GM12872 (cell line): ENCODE measurements around the gene INPP4A.
A peak's percentile ranks its signal among the peaks of the same experiment; 100 is the strongest.

ENCODE experiments used
- TF ChIP-seq, protein P1 (sequence below): IDR thresholded peaks from 3 replicates; pipeline ENCODE4 v1.5.1; 2011; ENCODE audit warnings: low read depth, mild to moderate bottlenecking, low read length, moderate library complexity; ENCODE audit not compliant: insufficient read depth

The INPP4A gene

DNA sequence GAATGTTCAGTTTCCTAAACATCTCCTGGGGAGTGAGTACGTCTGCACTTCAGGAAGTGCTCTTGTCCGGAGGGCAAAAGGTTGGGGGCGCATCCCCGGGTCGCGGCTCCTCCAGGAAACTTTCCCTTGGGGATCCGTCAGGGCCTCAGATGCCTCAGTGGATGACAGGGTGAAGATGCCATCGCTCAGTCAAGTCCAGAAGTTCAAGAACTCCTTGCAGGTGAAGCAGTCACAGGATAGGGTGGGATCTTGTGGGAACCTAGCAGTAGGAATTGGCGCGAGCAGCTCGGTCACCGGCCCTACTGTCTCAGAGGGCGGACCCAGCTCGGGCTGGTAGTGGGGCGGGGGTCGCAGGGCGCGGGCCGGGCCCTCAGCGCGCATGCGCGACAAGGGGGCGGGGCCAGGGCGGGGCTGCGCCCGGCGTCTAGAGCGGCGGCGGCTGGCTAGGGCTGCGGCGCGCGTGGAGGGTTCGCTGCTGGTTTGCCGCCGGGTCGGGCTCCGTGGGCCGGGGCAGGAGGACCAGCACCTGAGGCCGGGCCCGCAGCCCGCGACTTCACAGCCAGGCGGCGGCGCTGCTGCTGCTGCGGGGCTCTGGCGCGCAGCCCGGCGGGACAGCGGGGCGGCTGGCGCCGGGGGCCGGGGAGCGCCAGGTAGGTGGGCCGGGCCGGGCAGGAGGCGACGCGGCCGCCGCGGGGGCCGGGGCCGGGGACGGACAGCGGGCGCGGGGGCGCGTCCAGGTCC, at the start of gene INPP4A:
TSS of gene INPP4A (plus strand) at position 423 of the 741 bp plus-strand sequence. CDS start 75,191 bp downstream, outside the sequence.
- TF ChIP-seq, protein P1, sequence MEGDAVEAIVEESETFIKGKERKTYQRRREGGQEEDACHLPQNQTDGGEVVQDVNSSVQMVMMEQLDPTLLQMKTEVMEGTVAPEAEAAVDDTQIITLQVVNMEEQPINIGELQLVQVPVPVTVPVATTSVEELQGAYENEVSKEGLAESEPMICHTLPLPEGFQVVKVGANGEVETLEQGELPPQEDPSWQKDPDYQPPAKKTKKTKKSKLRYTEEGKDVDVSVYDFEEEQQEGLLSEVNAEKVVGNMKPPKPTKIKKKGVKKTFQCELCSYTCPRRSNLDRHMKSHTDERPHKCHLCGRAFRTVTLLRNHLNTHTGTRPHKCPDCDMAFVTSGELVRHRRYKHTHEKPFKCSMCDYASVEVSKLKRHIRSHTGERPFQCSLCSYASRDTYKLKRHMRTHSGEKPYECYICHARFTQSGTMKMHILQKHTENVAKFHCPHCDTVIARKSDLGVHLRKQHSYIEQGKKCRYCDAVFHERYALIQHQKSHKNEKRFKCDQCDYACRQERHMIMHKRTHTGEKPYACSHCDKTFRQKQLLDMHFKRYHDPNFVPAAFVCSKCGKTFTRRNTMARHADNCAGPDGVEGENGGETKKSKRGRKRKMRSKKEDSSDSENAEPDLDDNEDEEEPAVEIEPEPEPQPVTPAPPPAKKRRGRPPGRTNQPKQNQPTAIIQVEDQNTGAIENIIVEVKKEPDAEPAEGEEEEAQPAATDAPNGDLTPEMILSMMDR, result 0 out of 3 replicates have a peak, but pooled peaks have one; percentile 1

DNA sequence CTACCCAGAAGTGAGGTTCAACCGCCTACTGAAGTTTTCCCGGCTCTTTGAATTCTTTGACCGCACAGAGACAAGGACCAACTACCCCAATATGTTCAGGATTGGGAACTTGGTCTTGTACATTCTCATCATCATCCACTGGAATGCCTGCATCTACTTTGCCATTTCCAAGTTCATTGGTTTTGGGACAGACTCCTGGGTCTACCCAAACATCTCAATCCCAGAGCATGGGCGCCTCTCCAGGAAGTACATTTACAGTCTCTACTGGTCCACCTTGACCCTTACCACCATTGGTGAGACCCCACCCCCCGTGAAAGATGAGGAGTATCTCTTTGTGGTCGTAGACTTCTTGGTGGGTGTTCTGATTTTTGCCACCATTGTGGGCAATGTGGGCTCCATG, 48.7 kb upstream of the INPP4A start:
- TF ChIP-seq, protein P1, result no peak

- TF ChIP-seq, protein P1, result no peak
These were observed 47.8 kb upstream of the INPP4A start for GRCh38 chr2:98396745-98397355.

- TF ChIP-seq, protein P1, result no peak
These were observed 45.5 kb upstream of the INPP4A start for GRCh38 chr2:98399140-98399539.

DNA sequence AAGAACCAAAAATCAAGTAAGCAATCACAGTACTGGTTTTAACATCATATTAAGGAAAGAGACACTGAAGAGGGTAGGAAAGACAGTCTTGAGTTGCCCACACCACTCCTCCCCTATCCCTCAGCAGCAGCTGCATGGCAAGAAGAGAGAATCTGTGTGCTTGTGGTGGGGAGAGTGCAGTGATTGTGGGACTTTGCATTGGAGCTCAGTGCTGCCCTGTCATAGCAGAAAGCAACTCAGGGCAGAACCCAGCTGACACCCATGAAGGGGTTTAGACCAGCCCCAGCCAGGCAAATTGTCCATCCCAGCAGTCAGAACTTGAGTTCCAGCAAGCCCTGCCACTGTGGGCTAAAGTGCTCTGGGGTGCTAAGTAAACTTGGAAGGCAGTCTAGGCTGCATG, 40.8 kb upstream of the INPP4A start:
- TF ChIP-seq, protein P1, result no peak

DNA sequence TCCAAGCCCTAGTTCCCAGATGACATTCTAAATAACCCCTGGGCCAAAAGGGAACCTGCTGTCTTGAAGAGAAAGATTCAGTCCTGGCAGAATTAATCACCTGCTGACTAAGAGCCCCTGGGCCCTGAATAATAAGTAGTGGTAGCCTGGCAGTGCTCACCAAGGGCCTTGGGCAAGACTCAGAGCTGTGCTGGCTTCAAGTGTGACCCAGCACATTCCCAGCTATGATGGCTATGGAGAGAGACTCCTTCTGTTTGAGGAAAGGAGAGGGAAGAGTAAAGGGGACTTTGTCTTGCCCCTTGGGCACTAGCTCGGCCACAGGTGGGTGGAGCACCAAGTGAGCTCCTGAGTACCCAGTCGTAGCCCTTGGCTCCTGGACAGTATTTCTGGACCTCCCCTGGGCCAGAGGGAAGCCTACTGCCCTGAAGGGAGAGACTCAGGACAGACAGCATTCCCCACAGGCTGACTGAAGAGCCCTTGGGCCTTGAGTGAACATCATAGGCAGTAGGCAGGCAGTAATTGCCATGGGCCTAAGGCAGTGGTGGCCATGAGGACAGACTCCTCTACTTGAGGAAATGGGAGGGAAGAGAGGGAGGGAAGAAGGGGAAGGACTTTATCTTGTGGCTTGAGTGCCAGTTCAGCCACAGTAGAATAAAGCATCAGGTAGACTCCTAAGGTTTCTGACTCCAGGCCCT, 40.0 kb upstream of the INPP4A start:
- TF ChIP-seq, protein P1, result no peak

- TF ChIP-seq, protein P1, result no peak
These were observed 39.4 kb upstream of the INPP4A start for GRCh38 chr2:98405301-98405700.
